ENCODE measurements around the gene ADAM12.

The ADAM12 gene

GRCh38 chr10:126042906-126043305 is 345.4 kb downstream of the ADAM12 start:
- DNase-seq: no peak

- no peak for DNase-seq
These were observed 345.9 kb downstream of the ADAM12 start for GRCh38 chr10:126042354-126042753.

- DNase-seq: no peak
These were observed 346.5 kb downstream of the ADAM12 start for GRCh38 chr10:126041804-126042231.

GRCh38 chr10:126041117-126041516 is 347.2 kb downstream of the ADAM12 start:
- no peak for DNase-seq

GRCh38 chr10:126037946-126038345 is 350.3 kb downstream of the ADAM12 start:
- DNase-seq: no peak

- no peak for DNase-seq
These were observed 351.8 kb downstream of the ADAM12 start for GRCh38 chr10:126036515-126036914.

GRCh38 chr10:126034586-126034985 is 353.7 kb downstream of the ADAM12 start:
- no peak for DNase-seq

GRCh38 chr10:126029999-126030398 is 358.3 kb downstream of the ADAM12 start:
- no peak for DNase-seq

GRCh38 chr10:126027692-126028091 is 360.6 kb downstream of the ADAM12 start:
- no peak for DNase-seq

- DNase-seq: no peak
These were observed 365.4 kb downstream of the ADAM12 start for GRCh38 chr10:126022841-126023240.

GRCh38 chr10:126021833-126022500 is 366.3 kb downstream of the ADAM12 start:
- peak in 1 of 2 experiments; percentile 43 for DNase-seq

- no peak for DNase-seq
These were observed 370.2 kb downstream of the ADAM12 start for GRCh38 chr10:126017961-126018560.

GRCh38 chr10:126016882-126017281 is 371.4 kb downstream of the ADAM12 start:
- DNase-seq: no peak

GRCh38 chr10:126016156-126016805 is 372.0 kb downstream of the ADAM12 start:
- no peak for DNase-seq

GRCh38 chr10:126015413-126015812 is 372.9 kb downstream of the ADAM12 start:
- DNase-seq: no peak

- no peak for DNase-seq
These were observed 374.0 kb downstream of the ADAM12 start for GRCh38 chr10:126014309-126014708.

- DNase-seq: no peak
These were observed 374.6 kb downstream of the ADAM12 start for GRCh38 chr10:126013489-126014281.

- DNase-seq: no peak
These were observed 375.8 kb downstream of the ADAM12 start for GRCh38 chr10:126012485-126012884.

GRCh38 chr10:126011995-126012394 is 376.3 kb downstream of the ADAM12 start:
- no peak for DNase-seq

- no peak for DNase-seq
These were observed 378.6 kb downstream of the ADAM12 start for GRCh38 chr10:126009650-126010049.

GRCh38 chr10:126006906-126007305 is 381.4 kb downstream of the ADAM12 start:
- DNase-seq: no peak

- DNase-seq: no peak
These were observed 382.0 kb downstream of the ADAM12 start for GRCh38 chr10:126006264-126006663.

GRCh38 chr10:126004752-126005151 is 383.5 kb downstream of the ADAM12 start:
- DNase-seq: no peak

Measured in NCI-H524 (cell line).